Measurements from ENCODE around the gene CHAC2. TPM values are rescaled to one million over a fixed set of nuclear protein-coding genes. Genes with fewer than 3 reads are reported as not detected.

The CHAC2 gene
- total and polyA plus RNA-seq, 9 of the 15 experiments (the other 6 are each of a cell fraction or from before 2014, with no cell fraction given): 9.8 to 35.6 (median 18.2) TPM

- 0 out of 2 replicates have a peak, but pooled peaks have one; percentile 44 for TF ChIP-seq CBX1 (IDR thresholded peaks at IDR 0.05; ENCODE audit: low read depth)
- peak; percentile 94 for TF ChIP-seq TBP (optimal IDR thresholded peaks at IDR 0.05; ENCODE audit: low read depth, low read length)
- peak; percentile 78 for TF ChIP-seq CHD2 (IDR thresholded peaks at IDR 0.05; ENCODE audit: low read depth, low read length)
- peak; percentile 65; the same call in 1 of the 2 replicates for TF ChIP-seq FOXP4 (CRISPR knock-in tag; IDR thresholded peaks at IDR 0.05; ENCODE audit: borderline replicate concordance)
- no peak for TF ChIP-seq BRF2 (IDR thresholded peaks at IDR 0.05; ENCODE audit: borderline replicate concordance, insufficient read depth, insufficient read length)
- peak; percentile 27 for TF ChIP-seq RBBP5 (IDR thresholded peaks at IDR 0.05; ENCODE audit: borderline replicate concordance, insufficient read depth, low read length, poor library complexity, severe bottlenecking)
- no peak for TF ChIP-seq SMAD1 (IDR thresholded peaks at IDR 0.05; ENCODE audit: low read depth, low read length, partially characterized antibody)
- TF ChIP-seq ZNF518B (CRISPR knock-in tag; IDR thresholded peaks at IDR 0.05): no peak
Observed at GRCh38 chr2:53767405-53768241, at the start of gene CHAC2 (continued).

All from K562 (cell line).